ENCODE results near the gene APOBEC3G. TPM values are rescaled to one million over a fixed set of nuclear protein-coding genes. Genes with fewer than 3 reads are reported as not detected.

The APOBEC3G gene
- total RNA-seq, result 5.6 and 10.7 TPM in 2 replicates

DNA sequence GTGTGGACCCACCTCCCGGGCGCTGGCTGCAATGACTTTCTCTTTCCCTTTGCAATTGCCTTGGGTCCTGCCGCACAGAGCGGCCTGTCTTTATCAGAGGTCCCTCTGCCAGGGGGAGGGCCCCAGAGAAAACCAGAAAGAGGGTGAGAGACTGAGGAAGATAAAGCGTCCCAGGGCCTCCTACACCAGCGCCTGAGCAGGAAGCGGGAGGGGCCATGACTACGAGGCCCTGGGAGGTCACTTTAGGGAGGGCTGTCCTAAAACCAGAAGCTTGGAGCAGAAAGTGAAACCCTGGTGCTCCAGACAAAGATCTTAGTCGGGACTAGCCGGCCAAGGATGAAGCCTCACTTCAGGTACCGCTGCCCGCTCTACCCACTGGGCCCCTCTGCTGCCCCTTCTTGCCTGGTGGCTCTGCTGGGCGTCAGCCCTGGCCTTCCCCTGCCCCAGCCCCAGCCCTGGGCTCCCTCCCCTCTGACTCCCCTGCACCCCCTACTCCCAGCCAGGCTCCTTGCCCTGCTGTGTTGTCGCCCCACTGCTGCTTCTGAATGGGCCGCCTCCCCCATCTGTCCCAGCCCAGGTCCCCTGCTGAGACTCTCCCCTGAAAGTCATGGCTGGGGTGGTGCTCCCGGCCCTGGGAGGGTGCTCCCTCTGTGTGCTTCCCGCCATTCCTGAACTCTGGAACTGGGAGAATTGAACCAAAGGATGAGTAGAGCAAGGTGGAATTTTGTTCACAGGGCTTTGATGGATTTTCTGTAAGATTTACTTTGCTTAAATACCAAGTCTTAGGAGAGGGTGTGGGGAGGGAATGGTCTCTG lies at the start of gene APOBEC3G:
Gene APOBEC3G, plus strand, starts transcription at position 250 of the 815 bp plus-strand sequence. Its CDS starts 87 bp downstream, at position 337.

DNA sequence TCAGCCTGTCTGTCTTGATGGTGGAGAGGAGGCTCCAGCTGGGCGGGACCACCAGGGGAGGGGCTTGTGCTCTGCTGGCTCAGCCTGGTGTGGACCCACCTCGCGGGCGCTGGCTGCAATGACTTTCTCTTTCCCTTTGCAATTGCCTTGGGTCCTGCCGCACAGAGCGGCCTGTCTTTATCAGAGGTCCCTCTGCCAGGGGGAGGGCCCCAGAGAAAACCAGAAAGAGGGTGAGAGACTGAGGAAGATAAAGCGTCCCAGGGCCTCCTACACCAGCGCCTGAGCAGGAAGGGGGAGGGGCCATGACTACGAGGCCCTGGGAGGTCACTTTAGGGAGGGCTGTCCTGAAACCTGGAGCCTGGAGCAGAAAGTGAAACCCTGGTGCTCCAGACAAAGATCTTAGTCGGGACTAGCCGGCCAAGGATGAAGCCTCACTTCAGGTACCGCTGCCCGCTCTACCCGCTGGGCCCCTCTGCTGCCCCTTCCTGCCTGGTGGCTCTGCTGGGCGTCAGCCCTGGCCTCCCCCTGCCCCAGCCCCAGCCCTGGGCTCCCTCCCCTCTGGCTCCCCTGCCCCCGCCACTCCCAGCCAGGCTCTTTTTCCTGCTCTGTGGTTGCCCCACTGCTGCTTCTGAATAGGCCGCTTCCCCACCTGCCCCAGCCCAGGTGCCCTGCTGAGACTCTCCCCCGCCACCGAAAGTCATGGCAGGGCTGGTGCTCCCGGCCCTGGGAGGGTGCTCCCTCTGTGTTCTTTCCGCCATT lies 36.4 kb upstream of the APOBEC3G start, which contains the start of gene APOBEC3F:
Gene APOBEC3F, plus strand, starts transcription at position 327 of the 759 bp plus-strand sequence. Its CDS starts 97 bp downstream, at position 424.

DNA sequence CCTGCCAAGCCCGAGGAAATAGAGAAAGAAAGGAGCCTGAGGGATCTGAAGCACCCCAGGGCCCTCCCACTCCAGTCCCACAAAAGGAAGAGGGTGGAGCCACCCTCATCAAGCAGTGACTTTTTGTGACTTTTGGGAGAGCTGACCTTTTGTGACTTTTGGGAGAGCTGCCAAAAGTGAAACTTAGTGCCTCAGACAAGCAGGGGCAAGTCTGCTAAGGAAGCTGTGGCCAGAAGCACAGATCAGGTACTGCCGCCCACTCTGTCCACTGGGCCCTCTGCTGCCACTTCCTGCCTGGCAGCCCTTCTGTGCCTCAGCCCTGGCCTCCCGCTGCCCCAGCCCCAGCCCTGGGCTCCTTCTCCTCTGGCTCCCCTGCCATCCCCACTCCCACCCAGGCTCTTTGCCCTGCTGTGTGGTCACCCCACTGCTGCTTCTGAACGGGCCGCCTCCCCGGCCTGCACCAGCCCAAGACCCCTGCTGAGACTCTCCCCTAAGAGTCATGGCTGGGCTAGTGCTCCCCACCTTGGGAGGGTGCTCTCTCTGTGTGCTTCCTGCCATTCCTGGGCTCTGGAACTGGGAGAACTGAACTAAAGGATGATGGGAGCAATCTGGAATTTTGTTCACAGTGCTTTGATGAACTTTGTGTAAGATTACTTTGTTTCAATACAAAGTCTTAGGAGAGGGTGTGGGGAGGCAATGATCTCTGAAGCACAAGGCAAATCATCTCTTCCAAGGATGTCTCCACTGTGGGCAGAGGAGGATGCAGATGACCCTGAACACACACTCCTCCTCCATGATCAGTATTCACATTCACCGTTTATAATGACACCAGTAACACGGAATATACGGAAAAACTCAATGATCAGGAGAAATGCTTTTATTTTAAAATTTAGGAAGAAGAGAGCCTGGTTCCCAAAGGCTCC lies 20.3 kb downstream of the APOBEC3G start, which contains the start of gene APOBEC3H:
Gene APOBEC3H, plus strand, starts transcription at position 147 of the 923 bp plus-strand sequence. CDS start 3,035 bp downstream, outside the sequence.

Other genes with a start within 250 kb of the APOBEC3G start
- 0.54 and 1.5 TPM in 2 replicates for gene NPTXR, start 233.2 kb upstream of the APOBEC3G start, total RNA-seq
- 37.2 and 41.0 TPM in 2 replicates for gene CBX6, start 205.1 kb upstream of the APOBEC3G start, total RNA-seq
- not detected in 2 replicates for gene APOBEC3A, start 119.7 kb upstream of the APOBEC3G start, total RNA-seq
- gene APOBEC3B, start 94.9 kb upstream of the APOBEC3G start, total RNA-seq, result 2.2 and 6.0 TPM in 2 replicates
- gene APOBEC3C, start 63.0 kb upstream of the APOBEC3G start, total RNA-seq, result 17.1 and 19.0 TPM in 2 replicates
- 0.16 and 1.4 TPM in 2 replicates for gene APOBEC3D, start 56.1 kb upstream of the APOBEC3G start, total RNA-seq
- gene APOBEC3F, start 36.4 kb upstream of the APOBEC3G start, total RNA-seq, result 1.4 and 2.8 TPM in 2 replicates
- not detected in 2 replicates for gene APOBEC3H, start 20.0 kb downstream of the APOBEC3G start, total RNA-seq
- 2.3 and 2.4 TPM in 2 replicates for gene CBX7, start 75.4 kb downstream of the APOBEC3G start, total RNA-seq
- 14.4 and 19.0 TPM in 2 replicates for gene PDGFB, start 167.7 kb downstream of the APOBEC3G start, total RNA-seq
- gene RPL3, start 242.3 kb downstream of the APOBEC3G start, total RNA-seq, result 2,377 and 2,569 TPM in 2 replicates

All from cardiac atrium fibroblast (primary cell).